Fibroblast of mammary gland (primary cell): Measurements from ENCODE around the gene KCNH4.

Experiments
- DNase-seq: peaks from one replicate; pipeline ENCODE4 v3.0.0-alpha.2; 2010; ENCODE audit warnings: low read depth
- H3K4me3 ChIP-seq: 2 replicates; pipeline ENCODE4 v1.5.1; 2011; ENCODE audit warnings: low read depth, mild to moderate bottlenecking, low read length, moderate library complexity; ENCODE audit not compliant: control insufficient read depth
- TF ChIP-seq, protein P1 (sequence below): conservative IDR thresholded peaks from 2 replicates; pipeline ENCODE4 v1.5.1; 2011; ENCODE audit warnings: low read depth, low read length, inconsistent platforms; ENCODE audit not compliant: control insufficient read depth, insufficient read depth

The KCNH4 gene

GRCh38 chr17:42181851-42182207, 887 bp upstream of the KCNH4 start:
- DNase-seq: no peak
- no peak overlapping the region for H3K4me3 ChIP-seq
- TF ChIP-seq, protein P1, sequence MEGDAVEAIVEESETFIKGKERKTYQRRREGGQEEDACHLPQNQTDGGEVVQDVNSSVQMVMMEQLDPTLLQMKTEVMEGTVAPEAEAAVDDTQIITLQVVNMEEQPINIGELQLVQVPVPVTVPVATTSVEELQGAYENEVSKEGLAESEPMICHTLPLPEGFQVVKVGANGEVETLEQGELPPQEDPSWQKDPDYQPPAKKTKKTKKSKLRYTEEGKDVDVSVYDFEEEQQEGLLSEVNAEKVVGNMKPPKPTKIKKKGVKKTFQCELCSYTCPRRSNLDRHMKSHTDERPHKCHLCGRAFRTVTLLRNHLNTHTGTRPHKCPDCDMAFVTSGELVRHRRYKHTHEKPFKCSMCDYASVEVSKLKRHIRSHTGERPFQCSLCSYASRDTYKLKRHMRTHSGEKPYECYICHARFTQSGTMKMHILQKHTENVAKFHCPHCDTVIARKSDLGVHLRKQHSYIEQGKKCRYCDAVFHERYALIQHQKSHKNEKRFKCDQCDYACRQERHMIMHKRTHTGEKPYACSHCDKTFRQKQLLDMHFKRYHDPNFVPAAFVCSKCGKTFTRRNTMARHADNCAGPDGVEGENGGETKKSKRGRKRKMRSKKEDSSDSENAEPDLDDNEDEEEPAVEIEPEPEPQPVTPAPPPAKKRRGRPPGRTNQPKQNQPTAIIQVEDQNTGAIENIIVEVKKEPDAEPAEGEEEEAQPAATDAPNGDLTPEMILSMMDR: no peak

- H3K4me3 ChIP-seq: no peak overlapping the region
- TF ChIP-seq, protein P1: no peak
Observed at GRCh38 chr17:42180411-42180921, 476 bp downstream of the KCNH4 start.

GRCh38 chr17:42179911-42180410, 981 bp downstream of the KCNH4 start:
- TF ChIP-seq, protein P1: no peak
- no peak overlapping the region for H3K4me3 ChIP-seq
- DNase-seq: peak; percentile 30

More at GRCh38 chr17:42180411-42180921, 476 bp downstream of the KCNH4 start:
- DNase-seq: no peak

DNA sequence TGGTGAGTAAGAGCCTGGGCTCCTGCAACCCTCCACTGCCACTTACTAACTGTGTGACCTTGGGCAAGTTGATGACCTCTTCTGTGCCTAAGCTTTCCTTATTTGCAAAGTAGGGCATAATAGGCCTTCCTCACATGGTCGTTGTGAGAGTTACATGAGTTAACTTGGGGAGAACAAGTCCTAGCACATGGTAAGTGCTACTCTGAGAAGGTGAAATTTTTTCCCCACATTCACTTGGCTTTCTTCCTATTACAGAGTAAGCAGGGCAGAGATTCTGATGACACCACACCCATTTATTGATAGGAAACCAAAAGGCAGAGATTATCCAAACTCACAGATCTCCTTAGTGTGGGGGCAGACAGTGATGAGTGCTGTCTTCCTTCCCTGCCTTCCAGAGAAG, 1.6 kb downstream of the KCNH4 start:
- no peak for DNase-seq
- H3K4me3 ChIP-seq: no peak overlapping the region
- TF ChIP-seq, protein P1: no peak

GRCh38 chr17:42178817-42179216, 2.1 kb downstream of the KCNH4 start:
- TF ChIP-seq, protein P1: no peak
- DNase-seq: no peak
- H3K4me3 ChIP-seq: no peak overlapping the region

- TF ChIP-seq, protein P1: no peak
- H3K4me3 ChIP-seq: no peak overlapping the region
- no peak for DNase-seq
Observed at GRCh38 chr17:42177684-42178083, 3.3 kb downstream of the KCNH4 start.

- H3K4me3 ChIP-seq: no peak overlapping the region
- DNase-seq: no peak
- TF ChIP-seq, protein P1: no peak
Observed at GRCh38 chr17:42174126-42174783, 6.7 kb downstream of the KCNH4 start.
